ENCODE results near the gene SUN2. TPM values are rescaled to one million over a fixed set of nuclear protein-coding genes. Genes with fewer than 3 reads are reported as not detected.

SUN2 gene
- total and polyA plus RNA-seq, 2 of the 8 experiments (the other 6 are each of a cell fraction or from before 2014, with no cell fraction given), result 5.1 to 10.5 TPM

DNA sequence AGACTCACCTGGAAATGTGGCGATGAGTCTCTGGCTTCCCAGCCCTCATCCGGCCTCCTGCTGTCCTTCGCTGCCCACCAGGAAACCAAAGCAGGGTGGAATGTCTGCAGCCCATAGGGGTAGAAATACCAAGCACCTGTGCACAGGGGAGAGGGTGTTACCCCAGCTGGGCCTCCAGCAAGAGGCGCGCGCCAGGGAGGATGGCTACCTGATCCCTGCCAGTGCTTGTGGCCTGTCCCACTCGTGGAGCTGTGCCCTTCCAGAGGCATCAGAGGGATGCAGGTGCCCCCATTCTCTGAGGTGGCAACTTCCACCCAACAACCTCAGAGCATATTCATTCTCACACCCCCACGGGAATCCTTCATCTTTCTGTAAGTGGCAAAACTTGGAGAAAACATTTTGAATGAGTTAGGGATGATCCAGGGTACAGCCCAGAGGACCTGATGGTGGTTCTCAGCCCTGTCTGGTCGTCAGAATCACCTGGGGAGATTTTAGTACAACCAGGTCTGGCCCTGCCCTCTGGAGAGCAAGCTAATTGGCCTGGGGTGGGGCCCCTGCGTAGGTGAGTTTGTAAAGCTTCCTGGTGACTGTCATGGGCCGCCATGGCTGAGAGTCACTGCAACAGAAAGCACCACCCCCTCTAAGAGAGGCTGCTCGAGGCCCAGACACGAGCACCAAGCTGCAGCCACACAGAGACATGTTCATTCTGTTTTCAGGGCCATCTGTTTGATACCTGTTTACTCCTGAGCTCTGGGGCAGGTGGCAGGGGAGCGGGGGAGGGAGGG is 9.9 kb downstream of the SUN2 start:
- no peak overlapping the region for H2AK5ac ChIP-seq (ENCODE audit: low read depth, low read length)

More for the DNA sequence above, 9.9 kb downstream of the SUN2 start:
- H3K4me1 ChIP-seq (replicated peaks in 1 of 4; ENCODE audit: control insufficient read depth in 3 of 4, insufficient read depth in 4 of 4, low read length in 3 of 4), result no peaks in the 10 kb centered on the region; a peak in 1 of 7 replicates
- H3K9ac ChIP-seq (replicated peaks in 1 of 4; ENCODE audit: extremely low read depth in 1 of 4, low read depth in 3 of 4, low read length in 3 of 4), result no peak overlapping the region
- H4K91ac ChIP-seq (replicated peaks; ENCODE audit: insufficient read length, low read length), result no peak overlapping the region
- no peak for FAIRE-seq
- no peak for DNase-seq (ENCODE audit: low read depth in 1 of 2, low spot score in 2 of 2)
- H3K18ac ChIP-seq (ENCODE audit: extremely low read depth, low read length), result no peak overlapping the region
- no peaks in the 10 kb centered on the region for H3K79me2 ChIP-seq (ENCODE audit: control insufficient read depth in 1 of 2, insufficient read depth in 2 of 2, low read length in 2 of 2)
- no peak overlapping the region for H3K56ac ChIP-seq (replicated peaks; ENCODE audit: insufficient read length, low read depth, low read length)
- no peak overlapping the region for H4K5ac ChIP-seq (ENCODE audit: insufficient read length, low read depth, low read length)
- peaks cover 0 to 3% (median under 1%) of the 10 kb centered on the region in 4 experiments; a peak in 1 of 8 replicates for H3K36me3 ChIP-seq (ENCODE audit: control insufficient read depth in 2 of 4, insufficient read depth in 4 of 4, low read length in 3 of 4)
- H3K14ac ChIP-seq (ENCODE audit: insufficient read length), result no peak overlapping the region
- peaks cover 0 to 2% (median 0%) of the 10 kb centered on the region in 4 experiments; a peak in 1 of 7 replicates for H3K27me3 ChIP-seq (replicated peaks in 1 of 4; ENCODE audit: control insufficient read depth in 3 of 4, extremely low read depth in 1 of 4, insufficient read depth in 3 of 4, low read length in 3 of 4)
- ChIA-PET POLR2A (ENCODE audit: partially characterized antibody) (interaction anchor here (0.6 to 10.3 kb wide), 7 partner anchors 9 to 812 kb away, joined by 3 to 112 read pairs (median 5); partner anchors contain the start of genes RPL3, SUN2 and TOMM22), CTCF (ENCODE audit: partially characterized antibody) (interaction anchor here (1.2 to 7.9 kb wide), 6 partner anchors 10 to 64 kb away, joined by 3 to 95 read pairs (median 17); partner anchors contain the start of gene TOMM22)
- H2BK120ac ChIP-seq (replicated peaks; ENCODE audit: low read depth, low read length), result no peak overlapping the region
- no peak overlapping the region for H3K4me3 ChIP-seq (ENCODE audit: extremely low read depth in 1 of 4, insufficient read depth in 2 of 4, low read depth in 3 of 4, low read length in 4 of 4)
- no peak overlapping the region for H3K27ac ChIP-seq (ENCODE audit: low read depth, low read length)
- H3K4ac ChIP-seq (replicated peaks; ENCODE audit: insufficient read length, low read depth, low read length), result no peak overlapping the region
- no peak overlapping the region for H3K4me2 ChIP-seq (ENCODE audit: insufficient read depth in 1 of 2, low read depth in 2 of 2, low read length in 2 of 2)
- peaks cover 0 to 6% of the 10 kb centered on the region in 2 experiments for H4K20me1 ChIP-seq (replicated peaks in 1 of 2; ENCODE audit: control insufficient read depth in 1 of 2, insufficient read depth in 2 of 2, low read length in 2 of 2)
- H2BK15ac ChIP-seq (ENCODE audit: low read length), result no peak overlapping the region
- H2BK12ac ChIP-seq (ENCODE audit: low read depth, low read length), result no peak overlapping the region
- H3K23me2 ChIP-seq (ENCODE audit: low read depth, low read length), result no peaks in the 10 kb centered on the region
- WGBS, 2 experiments (ENCODE audit: extremely low coverage in 1 of 2, insufficient coverage in 1 of 2, insufficient read length in 1 of 2, insufficient replicate concordance in 2 of 2, low coverage in 1 of 2, low lambda C conversion rate in 2 of 2, missing lambda C conversion rate in 1 of 2), result 88% methylated on average over 13 of the region's 14 CpGs; no CpG with 5 or more reads in 1 of the 2 experiments
- H3K9me3 ChIP-seq (ENCODE audit: insufficient read depth in 2 of 2, low read depth in 1 of 2, low read length in 1 of 2), result no peaks in the 10 kb centered on the region
- H2BK5ac ChIP-seq (ENCODE audit: low read depth, low read length), result no peak overlapping the region
- no peak overlapping the region for H2AFZ ChIP-seq (ENCODE audit: low read length)
- no peak for TF ChIP-seq JUN (IDR thresholded peaks at IDR 0.05; ENCODE audit: low read depth, low read length)
- no peak for TF ChIP-seq SIRT6 (IDR thresholded peaks at IDR 0.05; ENCODE audit: low read length)
- H3K79me1 ChIP-seq (ENCODE audit: low read depth, low read length), result no peaks in the 10 kb centered on the region
- no peak overlapping the region for H2BK20ac ChIP-seq (ENCODE audit: low read length)
- H3K23ac ChIP-seq (ENCODE audit: insufficient read length), result no peak overlapping the region
- no peak overlapping the region for H4K8ac ChIP-seq (ENCODE audit: extremely low read depth, insufficient read depth, low read length)
